SU-DHL-6 (cell line): ENCODE measurements around the gene SNX18.

Experiments used
- EZH2phosphoT487 ChIP-seq: fragments of 200-600 bp; sonication (generic), shearing (Covaris generic); conservative IDR thresholded peaks from 2 replicates; pipeline ENCODE4 v1.6.1; 2018; ENCODE audit warnings: mild to moderate bottlenecking, antibody characterized with exemption, low read length, moderate library complexity, mixed read lengths
- TF ChIP-seq, protein P1 (sequence below): fragments of 200-600 bp; sonication (generic); IDR thresholded peaks from one replicate; pipeline ENCODE4 v1.5.1; 2017; ENCODE audit warnings: antibody characterized with exemption, mild to moderate bottlenecking, low read length, moderate library complexity; ENCODE audit not compliant: insufficient read depth, poor library complexity, severe bottlenecking

DNA sequence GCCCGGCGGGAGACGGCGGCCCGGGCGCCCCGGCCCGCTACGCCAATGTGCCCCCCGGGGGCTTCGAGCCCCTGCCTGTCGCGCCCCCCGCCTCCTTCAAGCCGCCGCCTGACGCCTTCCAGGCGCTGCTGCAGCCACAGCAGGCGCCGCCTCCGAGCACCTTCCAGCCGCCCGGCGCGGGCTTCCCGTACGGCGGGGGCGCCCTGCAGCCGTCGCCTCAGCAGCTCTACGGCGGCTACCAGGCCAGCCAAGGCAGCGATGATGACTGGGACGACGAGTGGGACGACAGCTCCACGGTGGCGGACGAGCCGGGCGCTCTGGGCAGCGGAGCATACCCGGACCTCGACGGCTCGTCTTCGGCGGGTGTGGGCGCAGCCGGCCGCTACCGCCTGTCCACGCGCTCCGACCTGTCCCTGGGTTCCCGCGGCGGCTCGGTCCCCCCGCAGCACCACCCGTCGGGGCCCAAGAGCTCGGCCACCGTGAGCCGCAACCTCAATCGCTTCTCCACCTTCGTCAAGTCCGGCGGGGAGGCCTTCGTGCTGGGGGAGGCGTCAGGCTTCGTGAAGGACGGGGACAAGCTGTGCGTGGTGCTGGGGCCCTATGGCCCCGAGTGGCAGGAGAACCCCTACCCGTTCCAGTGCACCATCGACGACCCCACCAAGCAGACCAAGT lies 723 bp downstream of the SNX18 start:
- TF ChIP-seq, protein P1, sequence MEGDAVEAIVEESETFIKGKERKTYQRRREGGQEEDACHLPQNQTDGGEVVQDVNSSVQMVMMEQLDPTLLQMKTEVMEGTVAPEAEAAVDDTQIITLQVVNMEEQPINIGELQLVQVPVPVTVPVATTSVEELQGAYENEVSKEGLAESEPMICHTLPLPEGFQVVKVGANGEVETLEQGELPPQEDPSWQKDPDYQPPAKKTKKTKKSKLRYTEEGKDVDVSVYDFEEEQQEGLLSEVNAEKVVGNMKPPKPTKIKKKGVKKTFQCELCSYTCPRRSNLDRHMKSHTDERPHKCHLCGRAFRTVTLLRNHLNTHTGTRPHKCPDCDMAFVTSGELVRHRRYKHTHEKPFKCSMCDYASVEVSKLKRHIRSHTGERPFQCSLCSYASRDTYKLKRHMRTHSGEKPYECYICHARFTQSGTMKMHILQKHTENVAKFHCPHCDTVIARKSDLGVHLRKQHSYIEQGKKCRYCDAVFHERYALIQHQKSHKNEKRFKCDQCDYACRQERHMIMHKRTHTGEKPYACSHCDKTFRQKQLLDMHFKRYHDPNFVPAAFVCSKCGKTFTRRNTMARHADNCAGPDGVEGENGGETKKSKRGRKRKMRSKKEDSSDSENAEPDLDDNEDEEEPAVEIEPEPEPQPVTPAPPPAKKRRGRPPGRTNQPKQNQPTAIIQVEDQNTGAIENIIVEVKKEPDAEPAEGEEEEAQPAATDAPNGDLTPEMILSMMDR, result no peak
- no peak for TF ChIP-seq EZH2phosphoT487
